ENCODE data around the gene GPR68. TPM values are rescaled to one million over a fixed set of nuclear protein-coding genes. Genes with fewer than 3 reads are reported as not detected.

GPR68 gene
- total and polyA plus RNA-seq, 2 of the 4 experiments (the other 2 are of a cell fraction) = 0.72 to 0.94 TPM

DNA sequence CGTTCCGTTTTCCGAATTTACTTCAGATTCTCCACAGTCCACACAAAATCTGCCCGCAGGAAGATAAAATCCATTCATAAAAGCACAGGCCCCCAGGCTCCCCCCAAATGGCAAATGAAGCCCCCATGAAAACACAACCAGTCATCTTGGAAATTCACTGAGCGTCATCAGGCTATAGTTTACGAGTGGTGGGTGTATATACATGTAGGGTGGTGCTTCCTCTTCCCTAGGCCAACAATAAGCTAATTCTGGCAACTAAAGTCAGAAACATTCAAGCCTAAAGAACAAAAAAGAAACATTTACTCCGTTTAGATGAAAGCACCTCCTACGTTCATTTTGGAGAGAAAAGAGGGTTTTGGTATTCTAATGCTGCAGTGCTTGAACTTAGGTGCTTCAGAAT lies 5.8 kb downstream of the GPR68 start:
- DNase-seq = no peak
- BruUV-seq (replicated peaks) = no TSS peak
- TF ChIP-seq USF2 (IDR thresholded peaks at IDR 0.05; ENCODE audit: low read depth, low read length) (no peak), BHLHE40 (IDR thresholded peaks at IDR 0.05; ENCODE audit: low read depth, low read length) (no peak), MAZ (IDR thresholded peaks at IDR 0.05; ENCODE audit: borderline replicate concordance, low read depth, low read length) (no peak), RAD21 (IDR thresholded peaks at IDR 0.05; ENCODE audit: low read length) (no peak), RCOR1 (IDR thresholded peaks at IDR 0.05; ENCODE audit: insufficient replicate concordance, low read length) (no peak), CEBPB (IDR thresholded peaks at IDR 0.05; ENCODE audit: low read depth, low read length) (no peak), RFX5 (IDR thresholded peaks at IDR 0.05; ENCODE audit: low read depth, low read length) (no peak), POLR2A (IDR thresholded peaks at IDR 0.05; ENCODE audit: low read depth, low read length) (no peak), MAFK (IDR thresholded peaks at IDR 0.05; ENCODE audit: low read depth, low read length) (no peak), CHD1 (IDR thresholded peaks at IDR 0.05; ENCODE audit: low read depth, low read length) (no peak), MXI1 (IDR thresholded peaks at IDR 0.05; ENCODE audit: borderline replicate concordance, low read depth, low read length) (no peak), SMC3 (IDR thresholded peaks at IDR 0.05; ENCODE audit: low read depth, low read length) (no peak), FOS (IDR thresholded peaks at IDR 0.05; ENCODE audit: low read depth, low read length) (no peak)
- TF ChIP-seq, protein P1, sequence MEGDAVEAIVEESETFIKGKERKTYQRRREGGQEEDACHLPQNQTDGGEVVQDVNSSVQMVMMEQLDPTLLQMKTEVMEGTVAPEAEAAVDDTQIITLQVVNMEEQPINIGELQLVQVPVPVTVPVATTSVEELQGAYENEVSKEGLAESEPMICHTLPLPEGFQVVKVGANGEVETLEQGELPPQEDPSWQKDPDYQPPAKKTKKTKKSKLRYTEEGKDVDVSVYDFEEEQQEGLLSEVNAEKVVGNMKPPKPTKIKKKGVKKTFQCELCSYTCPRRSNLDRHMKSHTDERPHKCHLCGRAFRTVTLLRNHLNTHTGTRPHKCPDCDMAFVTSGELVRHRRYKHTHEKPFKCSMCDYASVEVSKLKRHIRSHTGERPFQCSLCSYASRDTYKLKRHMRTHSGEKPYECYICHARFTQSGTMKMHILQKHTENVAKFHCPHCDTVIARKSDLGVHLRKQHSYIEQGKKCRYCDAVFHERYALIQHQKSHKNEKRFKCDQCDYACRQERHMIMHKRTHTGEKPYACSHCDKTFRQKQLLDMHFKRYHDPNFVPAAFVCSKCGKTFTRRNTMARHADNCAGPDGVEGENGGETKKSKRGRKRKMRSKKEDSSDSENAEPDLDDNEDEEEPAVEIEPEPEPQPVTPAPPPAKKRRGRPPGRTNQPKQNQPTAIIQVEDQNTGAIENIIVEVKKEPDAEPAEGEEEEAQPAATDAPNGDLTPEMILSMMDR (conservative IDR thresholded peaks at IDR 0.05; ENCODE audit: low read depth, low read length) = no peak
- TF ChIP-seq, protein P2, sequence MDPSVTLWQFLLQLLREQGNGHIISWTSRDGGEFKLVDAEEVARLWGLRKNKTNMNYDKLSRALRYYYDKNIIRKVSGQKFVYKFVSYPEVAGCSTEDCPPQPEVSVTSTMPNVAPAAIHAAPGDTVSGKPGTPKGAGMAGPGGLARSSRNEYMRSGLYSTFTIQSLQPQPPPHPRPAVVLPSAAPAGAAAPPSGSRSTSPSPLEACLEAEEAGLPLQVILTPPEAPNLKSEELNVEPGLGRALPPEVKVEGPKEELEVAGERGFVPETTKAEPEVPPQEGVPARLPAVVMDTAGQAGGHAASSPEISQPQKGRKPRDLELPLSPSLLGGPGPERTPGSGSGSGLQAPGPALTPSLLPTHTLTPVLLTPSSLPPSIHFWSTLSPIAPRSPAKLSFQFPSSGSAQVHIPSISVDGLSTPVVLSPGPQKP (IDR thresholded peaks at IDR 0.05; ENCODE audit: borderline replicate concordance, low read depth, low read length) = no peak
- Histone ChIP-seq H4K20me1 (ENCODE audit: insufficient read depth, low read length) (no peaks in the 10 kb centered on the region), H3K79me1 (ENCODE audit: low read depth in 1 of 2, low read length in 2 of 2) (0 out of 4 replicates have a peak, but pooled peaks cover 0 to 5% of the 10 kb centered on the region in 2 experiments), H2AK5ac (ENCODE audit: low read depth, low read length) (no peak overlapping the region), H2BK120ac (ENCODE audit: low read depth, low read length) (no peak overlapping the region), H2BK20ac (ENCODE audit: low read depth, low read length) (no peak overlapping the region), H3K18ac (ENCODE audit: low read depth, low read length) (no peak overlapping the region), H3K4ac (ENCODE audit: low read depth, low read length) (no peak overlapping the region), H4K5ac (ENCODE audit: low read depth, low read length) (no peak overlapping the region), H3K14ac (replicated peaks; ENCODE audit: low read depth, low read length) (no peak overlapping the region), H3K23ac (ENCODE audit: low read depth, low read length) (no peak overlapping the region), H3K56ac (ENCODE audit: extremely low read depth, insufficient read depth, low read length) (no peak overlapping the region), H3K4me2 (ENCODE audit: low read depth, low read length) (no peak overlapping the region), H3K4me1 (ENCODE audit: control insufficient read depth, insufficient read depth, low read length) (peaks cover 6% of the 10 kb centered on the region), H2AFZ (replicated peaks; ENCODE audit: low read length, poor library complexity) (no peak overlapping the region), H3K27me3 (ENCODE audit: control insufficient read depth, insufficient read depth, low read length) (no peaks in the 10 kb centered on the region), H4K8ac (ENCODE audit: low read depth in 2 of 2, low read length in 2 of 2) (no peak overlapping the region), H2BK15ac (ENCODE audit: low read depth, low read length) (no peak overlapping the region), H3K27ac (ENCODE audit: insufficient read depth, low read length) (no peak overlapping the region), H2AK9ac (replicated peaks; ENCODE audit: low read depth, low read length, poor library complexity) (no peak overlapping the region), H3K4me3 (ENCODE audit: insufficient read depth, low read depth, low read length) (no peak overlapping the region), H3K36me3 (ENCODE audit: control insufficient read depth, insufficient read depth, low read length) (no peaks in the 10 kb centered on the region), H2BK5ac (ENCODE audit: low read depth, low read length, poor library complexity, severe bottlenecking) (no peak overlapping the region), H3K9ac (ENCODE audit: low read depth, low read length) (no peak overlapping the region), H3K9me3 (ENCODE audit: control insufficient read depth, insufficient read depth, low read length) (no peaks in the 10 kb centered on the region), H4K91ac (ENCODE audit: insufficient read depth, low read depth, low read length) (no peak overlapping the region), H3K9me1 (ENCODE audit: insufficient read depth, low read length) (peaks cover 9% of the 10 kb centered on the region)
- intact Hi-C loops (cut with micrococcal nuclease) (no loop called here), dilution Hi-C loops (cut with HindIII; ENCODE audit: low sequenced_read_pairs, unreplicated experiment) (no loop called here), in situ Hi-C loops (cut with MboI; ENCODE audit: low sequenced_read_pairs) (no loop called here)
- no CpG with 5 or more reads among the region's 8 CpGs for WGBS, 2 experiments (ENCODE audit: extremely low coverage in 2 of 2, insufficient read length in 1 of 2)
- POLR2A ChIA-PET (ENCODE audit: unreplicated experiment) = no interaction called here
- ATAC-seq (ENCODE audit: low read depth) = no peak
- CTCF ChIA-PET = interaction anchor here (0.6 kb wide), 1 partner anchor 65 kb away, joined by 3 read pairs; no protein-coding TSS in a partner anchor

Data from IMR-90 (cell line).